ENCODE results near the gene CDC14A.

Gene CDC14A

GRCh38 chr1:100528871-100529270, 176.6 kb downstream of the CDC14A start:
- Histone ChIP-seq H4K20me1 (ENCODE audit: control insufficient read depth, insufficient read depth, low read depth, low read length) (no peaks in the 10 kb centered on the region), H3K9me2 (replicated peaks; ENCODE audit: control insufficient read depth, low read length) (no peaks in the 10 kb centered on the region), H3K79me2 (ENCODE audit: control insufficient read depth, low read length) (no peaks in the 10 kb centered on the region), H3K4me3 (ENCODE audit: low read length) (no peak overlapping the region), H3F3A (ENCODE audit: control insufficient read depth, insufficient read depth) (no peaks in the 10 kb centered on the region), H3K9me3 (ENCODE audit: control insufficient read depth, insufficient read depth, low read length) (no peaks in the 10 kb centered on the region), H3K27me3 (ENCODE audit: control insufficient read depth, low read length) (no peaks in the 10 kb centered on the region; the same call in 1 of the 2 replicates), H3K4me1 (ENCODE audit: control insufficient read depth, low read length) (no peaks in the 10 kb centered on the region), H3K4me2 (ENCODE audit: low read length) (no peak overlapping the region), H3K36me3 (ENCODE audit: control insufficient read depth, low read length) (no peaks in the 10 kb centered on the region), H3K27ac (ENCODE audit: low read depth, low read length) (no peak overlapping the region)
- TF ChIP-seq, protein P1, sequence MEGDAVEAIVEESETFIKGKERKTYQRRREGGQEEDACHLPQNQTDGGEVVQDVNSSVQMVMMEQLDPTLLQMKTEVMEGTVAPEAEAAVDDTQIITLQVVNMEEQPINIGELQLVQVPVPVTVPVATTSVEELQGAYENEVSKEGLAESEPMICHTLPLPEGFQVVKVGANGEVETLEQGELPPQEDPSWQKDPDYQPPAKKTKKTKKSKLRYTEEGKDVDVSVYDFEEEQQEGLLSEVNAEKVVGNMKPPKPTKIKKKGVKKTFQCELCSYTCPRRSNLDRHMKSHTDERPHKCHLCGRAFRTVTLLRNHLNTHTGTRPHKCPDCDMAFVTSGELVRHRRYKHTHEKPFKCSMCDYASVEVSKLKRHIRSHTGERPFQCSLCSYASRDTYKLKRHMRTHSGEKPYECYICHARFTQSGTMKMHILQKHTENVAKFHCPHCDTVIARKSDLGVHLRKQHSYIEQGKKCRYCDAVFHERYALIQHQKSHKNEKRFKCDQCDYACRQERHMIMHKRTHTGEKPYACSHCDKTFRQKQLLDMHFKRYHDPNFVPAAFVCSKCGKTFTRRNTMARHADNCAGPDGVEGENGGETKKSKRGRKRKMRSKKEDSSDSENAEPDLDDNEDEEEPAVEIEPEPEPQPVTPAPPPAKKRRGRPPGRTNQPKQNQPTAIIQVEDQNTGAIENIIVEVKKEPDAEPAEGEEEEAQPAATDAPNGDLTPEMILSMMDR (IDR thresholded peaks at IDR 0.05; ENCODE audit: low read depth, low read length, poor library complexity, severe bottlenecking): no peak
- TF ChIP-seq EZH2phosphoT487 (IDR thresholded peaks at IDR 0.05; ENCODE audit: borderline replicate concordance, low read length): no peak

- Histone ChIP-seq H3K27me3 (ENCODE audit: control insufficient read depth, low read length) (peaks cover 1% of the 10 kb centered on the region; the same call in 1 of the 2 replicates), H3K27ac (ENCODE audit: low read depth, low read length) (no peak overlapping the region), H3K4me1 (ENCODE audit: control insufficient read depth, low read length) (no peaks in the 10 kb centered on the region), H3K79me2 (ENCODE audit: control insufficient read depth, low read length) (no peaks in the 10 kb centered on the region), H3K9me2 (replicated peaks; ENCODE audit: control insufficient read depth, low read length) (no peaks in the 10 kb centered on the region), H3K4me3 (ENCODE audit: low read length) (no peak overlapping the region), H3K9me3 (ENCODE audit: control insufficient read depth, insufficient read depth, low read length) (no peaks in the 10 kb centered on the region), H4K20me1 (ENCODE audit: control insufficient read depth, insufficient read depth, low read depth, low read length) (no peaks in the 10 kb centered on the region), H3K36me3 (ENCODE audit: control insufficient read depth, low read length) (no peaks in the 10 kb centered on the region), H3F3A (ENCODE audit: control insufficient read depth, insufficient read depth) (no peaks in the 10 kb centered on the region), H3K4me2 (ENCODE audit: low read length) (no peak overlapping the region)
- TF ChIP-seq EZH2phosphoT487 (IDR thresholded peaks at IDR 0.05; ENCODE audit: borderline replicate concordance, low read length): no peak
- TF ChIP-seq, protein P1 (IDR thresholded peaks at IDR 0.05; ENCODE audit: low read depth, low read length, poor library complexity, severe bottlenecking): no peak
Measured at GRCh38 chr1:100530141-100530540, 177.8 kb downstream of the CDC14A start.

DNA sequence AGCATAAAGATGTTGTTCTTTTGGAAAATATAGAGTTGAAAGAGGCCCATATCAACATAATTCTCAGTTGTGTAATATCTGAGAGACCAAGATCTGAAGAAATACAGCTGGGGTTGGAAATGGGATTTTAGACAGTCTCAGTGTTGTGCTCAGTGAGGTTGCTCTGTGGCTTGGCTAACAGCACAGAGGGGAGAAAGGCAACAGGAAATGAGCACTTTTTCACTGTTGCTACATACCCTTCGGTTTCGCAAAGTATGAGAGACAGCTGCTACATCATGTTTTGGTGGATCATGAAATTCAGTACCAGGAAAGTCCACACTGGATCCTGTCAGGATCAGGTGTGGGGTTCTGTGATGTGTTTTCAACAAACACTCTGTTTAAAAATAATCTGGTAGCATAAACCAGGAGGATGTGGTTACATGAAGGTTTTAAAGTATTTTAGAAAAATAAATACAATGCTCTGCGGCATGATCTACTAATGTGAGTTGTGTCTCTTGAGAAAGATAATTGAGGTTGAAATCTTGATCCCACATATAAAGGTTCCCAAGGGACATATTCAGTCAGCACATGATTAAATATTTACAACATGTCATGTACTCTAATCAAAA, 178.7 kb downstream of the CDC14A start:
- no peak overlapping the region for H3K27ac ChIP-seq (ENCODE audit: low read depth, low read length)
- H3K9me3 ChIP-seq (ENCODE audit: control insufficient read depth, insufficient read depth, low read length): no peaks in the 10 kb centered on the region
- no peaks in the 10 kb centered on the region for H3K9me2 ChIP-seq (replicated peaks; ENCODE audit: control insufficient read depth, low read length)
- H3K27me3 ChIP-seq (ENCODE audit: control insufficient read depth, low read length): peaks cover 8% of the 10 kb centered on the region
- TF ChIP-seq, protein P1 (IDR thresholded peaks at IDR 0.05; ENCODE audit: low read depth, low read length, poor library complexity, severe bottlenecking): no peak
- TF ChIP-seq EZH2phosphoT487 (IDR thresholded peaks at IDR 0.05; ENCODE audit: borderline replicate concordance, low read length): no peak
- no peaks in the 10 kb centered on the region for H4K20me1 ChIP-seq (ENCODE audit: control insufficient read depth, insufficient read depth, low read depth, low read length)
- no peaks in the 10 kb centered on the region for H3K79me2 ChIP-seq (ENCODE audit: control insufficient read depth, low read length)
- H3F3A ChIP-seq (ENCODE audit: control insufficient read depth, insufficient read depth): no peaks in the 10 kb centered on the region
- H3K4me2 ChIP-seq (ENCODE audit: low read length): no peak overlapping the region
- no peaks in the 10 kb centered on the region for H3K36me3 ChIP-seq (ENCODE audit: control insufficient read depth, low read length)
- H3K4me3 ChIP-seq (ENCODE audit: low read length): no peak overlapping the region
- 0 out of 2 replicates have a peak, but pooled peaks cover 2% of the 10 kb centered on the region for H3K4me1 ChIP-seq (ENCODE audit: control insufficient read depth, low read length)

Measured in DOHH2 (cell line).